ENCODE results near the gene ACSL1.
"Not testable (repeated sequence)": the region's sequence is repeated elsewhere in the genome, so short reads cannot be mapped to it uniquely, and the experiment has no call there.

The ACSL1 gene

GRCh38 chr4:184752496-184753275 is 73.1 kb downstream of the ACSL1 start:
- no peak for DNase-seq

- DNase-seq, result no peak
Measured at GRCh38 chr4:184751585-184751956, 74.2 kb downstream of the ACSL1 start.

DNA sequence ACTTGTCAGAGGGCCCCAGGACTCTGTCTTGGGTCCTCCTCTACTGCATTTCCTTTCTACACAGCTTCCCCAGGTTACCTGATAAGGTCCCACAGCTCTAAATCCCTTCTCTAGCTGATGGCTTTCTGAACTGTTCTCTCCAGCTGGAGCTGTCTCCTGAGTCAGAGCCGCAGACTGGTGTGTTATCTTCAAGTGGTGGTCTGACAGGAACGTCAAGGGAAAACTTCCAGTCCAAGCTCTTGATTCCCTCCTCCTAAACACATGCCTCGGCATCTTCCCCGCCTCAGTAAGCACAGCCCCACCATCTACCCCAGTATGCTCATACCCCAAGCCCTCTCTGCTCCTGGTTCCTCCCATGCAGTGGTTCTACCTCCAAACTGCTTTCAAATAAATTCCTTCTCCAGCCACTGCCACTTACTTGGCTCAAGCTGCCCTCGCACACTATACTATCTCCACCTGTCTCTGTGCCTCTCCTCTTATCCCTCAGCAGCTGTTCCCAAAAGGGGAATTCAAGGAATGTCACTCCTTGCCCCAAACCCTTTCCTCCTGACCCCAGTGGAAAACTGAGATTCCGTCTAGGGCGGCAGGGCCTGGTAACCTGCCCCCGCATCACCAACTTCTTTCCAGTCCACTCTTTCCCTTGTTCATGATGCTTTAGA is 74.7 kb downstream of the ACSL1 start:
- no peak for DNase-seq

- no peak for DNase-seq
Measured at GRCh38 chr4:184748251-184748652, 77.5 kb downstream of the ACSL1 start.

GRCh38 chr4:184747034-184747830 is 78.5 kb downstream of the ACSL1 start:
- DNase-seq, result no peak

- DNase-seq, result peak; percentile 60
Measured at GRCh38 chr4:184745831-184746795, 79.7 kb downstream of the ACSL1 start.

- DNase-seq, result no peak
Measured at GRCh38 chr4:184744236-184744635, 81.5 kb downstream of the ACSL1 start.

DNA sequence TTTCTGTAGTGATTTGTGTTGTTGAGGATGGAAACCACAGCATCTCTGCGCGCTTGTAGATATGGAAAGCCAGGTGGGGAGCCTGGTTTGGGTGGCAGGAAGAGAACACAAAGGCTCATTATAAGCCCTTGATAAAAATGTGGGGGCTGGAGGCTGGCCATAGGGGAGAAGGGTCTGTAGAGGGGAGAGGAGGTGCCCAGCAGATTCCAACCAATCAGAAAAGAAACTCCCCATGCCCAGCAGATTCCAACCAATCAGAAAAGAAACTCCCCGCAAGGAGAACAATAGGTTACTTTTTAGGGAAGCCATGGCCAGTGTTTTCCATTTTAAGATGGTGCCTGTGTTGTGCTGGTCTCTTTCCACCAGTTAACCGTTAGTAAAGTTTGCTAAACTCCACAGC is 82.1 kb downstream of the ACSL1 start:
- no peak for DNase-seq

DNA sequence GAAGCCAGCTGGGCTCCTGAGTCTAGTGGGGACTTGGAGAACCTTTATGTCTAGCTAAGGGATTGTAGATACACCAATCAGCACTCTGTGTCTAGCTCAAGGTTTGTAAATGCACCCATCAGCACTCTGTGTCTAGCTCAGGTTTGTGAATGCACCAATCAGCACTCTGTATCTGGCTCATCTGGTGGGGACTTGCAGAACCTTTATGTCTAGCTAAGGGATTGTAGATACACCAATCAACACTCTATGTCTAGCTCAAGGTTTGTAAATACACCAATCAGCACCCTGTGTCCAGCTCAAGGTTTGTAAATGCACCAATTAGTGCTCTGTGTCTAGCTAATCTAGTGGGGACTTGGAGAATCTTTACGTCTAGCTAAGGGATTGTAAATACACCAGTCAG is 84.1 kb downstream of the ACSL1 start:
- DNase-seq, result not testable (repeated sequence)

GRCh38 chr4:184740980-184741391 is 84.8 kb downstream of the ACSL1 start:
- no peak for DNase-seq

GRCh38 chr4:184739575-184739974 is 86.2 kb downstream of the ACSL1 start:
- DNase-seq, result peak; percentile 74

- DNase-seq, result no peak
Measured at GRCh38 chr4:184734758-184735157, 91.0 kb downstream of the ACSL1 start.

DNA sequence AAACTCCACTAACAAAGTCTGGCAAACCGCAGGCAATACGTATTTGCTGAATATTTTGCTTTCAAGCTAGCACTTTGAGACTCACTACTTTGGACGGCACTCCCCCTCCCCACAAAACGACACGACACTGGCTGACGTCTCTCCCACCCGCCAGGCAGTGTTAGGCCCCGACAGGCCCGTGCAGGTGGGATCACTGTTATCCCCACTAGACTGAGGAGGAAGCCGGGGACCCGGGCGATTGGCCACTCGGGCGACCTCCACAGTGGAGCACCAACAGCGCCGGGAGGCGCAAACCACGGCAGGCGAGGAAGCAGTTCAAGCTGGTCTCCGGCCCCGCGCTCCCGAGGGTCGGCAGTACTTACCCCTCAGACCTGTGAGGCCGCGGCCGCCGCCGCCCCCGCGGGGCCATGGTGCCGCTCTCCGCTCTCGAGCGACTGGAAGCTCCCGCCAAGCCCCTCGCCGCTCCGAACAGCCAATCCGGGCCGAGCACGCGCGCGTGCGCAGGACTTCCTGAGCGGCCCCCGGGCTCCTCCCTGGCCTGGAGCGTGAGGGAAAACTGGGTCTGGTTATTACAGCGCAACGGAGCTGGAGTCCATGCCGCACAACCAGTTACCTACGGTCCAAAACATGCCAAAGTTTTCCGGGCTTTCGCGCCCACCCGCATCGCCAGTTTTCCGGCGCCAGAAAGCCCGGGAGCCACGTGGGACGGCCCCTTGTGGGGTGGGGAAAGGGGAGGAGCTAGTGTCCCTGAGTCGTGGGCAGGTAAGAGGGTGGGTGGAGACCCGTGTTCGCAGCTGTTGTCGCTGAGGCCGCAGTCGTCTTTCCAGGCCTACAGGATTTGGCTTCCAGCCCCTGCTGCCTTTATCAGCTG is 91.9 kb downstream of the ACSL1 start, which contains the start of gene CENPU:
CENPU (minus strand) TSS at position 443 of the 871 bp plus-strand sequence; CDS start at position 409, 34 bp downstream.
- peak; percentile 89 for DNase-seq

DNA sequence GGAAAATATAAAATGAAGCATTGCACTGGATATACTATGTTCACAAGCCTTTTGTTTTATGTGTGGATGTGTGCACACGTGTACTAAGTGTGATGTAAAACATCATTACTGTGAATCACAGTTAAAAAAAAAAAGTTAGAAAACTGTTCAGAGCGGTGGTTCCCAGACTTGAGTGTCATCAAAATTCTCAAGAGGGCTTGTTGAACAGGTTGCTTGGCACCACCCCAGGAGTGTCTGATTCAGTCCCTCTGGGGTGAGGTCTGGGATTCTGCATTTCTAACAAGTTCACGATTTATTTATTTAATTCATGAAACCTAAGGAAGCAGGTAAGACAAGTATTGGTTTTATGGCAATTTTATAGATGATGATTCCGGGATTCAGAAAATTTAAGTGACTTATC is 93.6 kb downstream of the ACSL1 start:
- no peak for DNase-seq

- no peak for DNase-seq
Measured at GRCh38 chr4:184731056-184731455, 94.7 kb downstream of the ACSL1 start.

GRCh38 chr4:184729946-184730345 is 95.8 kb downstream of the ACSL1 start:
- no peak for DNase-seq

DNA sequence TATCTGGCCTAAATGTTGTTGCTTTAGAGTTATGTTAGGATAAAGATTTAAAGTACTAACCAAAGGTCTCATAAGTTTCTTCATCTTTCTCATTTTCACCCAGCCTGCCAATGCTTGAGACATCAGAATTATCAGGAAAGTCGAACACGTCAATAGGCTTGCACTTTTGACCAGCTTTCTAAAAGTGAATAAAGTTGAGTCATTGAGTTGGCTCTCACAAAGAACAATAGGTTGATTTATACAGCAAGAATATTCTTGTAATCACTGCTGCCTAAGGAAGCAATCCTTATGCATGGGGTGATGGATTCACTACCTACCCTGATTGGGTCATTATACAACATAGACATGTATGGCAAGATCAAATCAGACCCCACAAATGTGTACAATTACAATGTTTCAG is 96.9 kb downstream of the ACSL1 start:
- no peak for DNase-seq

- no peak for DNase-seq
Measured at GRCh38 chr4:184727430-184727829, 98.3 kb downstream of the ACSL1 start.

DNA sequence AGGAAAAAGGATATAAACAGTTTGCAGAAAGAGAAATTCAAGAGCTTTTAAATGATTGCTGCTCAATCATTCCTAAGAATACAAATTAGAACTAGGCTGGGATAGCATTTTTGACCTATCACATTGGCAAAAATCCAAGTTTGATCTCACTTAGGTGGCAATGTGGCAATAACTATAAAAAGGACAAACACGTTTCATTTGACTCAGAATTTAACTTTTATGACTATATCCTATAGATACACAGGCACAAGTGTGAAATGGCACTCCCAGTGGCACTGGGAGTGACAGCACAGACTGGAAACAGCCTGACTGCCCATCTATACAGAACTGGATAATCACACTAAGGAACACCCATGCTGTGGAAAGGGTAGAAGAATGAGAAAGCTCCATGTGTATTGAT is 103.0 kb downstream of the ACSL1 start:
- no peak for DNase-seq

- DNase-seq, result no peak
Measured at GRCh38 chr4:184721254-184721653, 104.5 kb downstream of the ACSL1 start.

DNA sequence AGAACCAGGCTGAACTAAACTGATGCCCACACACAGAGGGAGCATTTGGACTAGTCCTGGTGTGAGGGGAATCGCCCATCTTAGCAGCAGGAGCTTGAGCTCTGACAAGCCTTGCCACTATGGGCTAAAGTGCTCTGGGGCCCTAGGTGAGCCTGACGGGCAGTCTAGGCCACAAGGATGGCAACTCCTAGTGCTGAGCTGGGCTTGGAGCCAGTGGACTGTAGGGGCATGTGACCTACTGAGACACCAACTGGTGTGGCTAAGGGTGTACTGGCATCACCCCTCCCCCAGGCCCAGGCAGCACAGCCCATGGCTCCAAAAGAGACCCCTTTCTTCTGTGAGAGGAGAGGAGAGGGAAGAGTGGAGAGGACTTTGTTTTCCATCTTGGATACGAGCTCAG is 106.4 kb downstream of the ACSL1 start:
- no peak for DNase-seq

Measured in inflammatory macrophage treated with lipopolysaccharide for 4 hours (primary cell).